Right cardiac atrium (tissue), 5 donors: Measurements from ENCODE around the gene MINDY4. TPM values are rescaled to one million over a fixed set of nuclear protein-coding genes. Genes with fewer than 3 reads are reported as not detected.
A peak's percentile ranks its signal among the peaks of the same experiment; 100 is the strongest.

Source experiments
- ATAC-seq, 2 donors: fragments of 200-7000 bp; cut with Tn5 transposase; one replicate each; pipeline versions ENCODE4 v1.8.0 to v1.9.1; 2020; ENCODE audit warnings: moderate library complexity in 2 of 2, mild to moderate bottlenecking in 1 of 2
- DNase-seq, 3 donors: peaks; one replicate each; pipeline ENCODE4 v3.0.0-alpha.2; 2020
- H3K27ac ChIP-seq: one replicate; pipeline ENCODE4 v1.5.1; 2013; ENCODE audit warnings: mild to moderate bottlenecking, low read length, control low read depth, moderate library complexity
- H3K27me3 ChIP-seq: one replicate; pipeline ENCODE4 v1.6.1; 2013; ENCODE audit not compliant: control insufficient read depth, insufficient read depth
- H3K4me1 ChIP-seq: one replicate; pipeline ENCODE4 v1.6.1; 2013; ENCODE audit warnings: low read length; ENCODE audit not compliant: control insufficient read depth, insufficient read depth
- H3K4me3 ChIP-seq: one replicate; pipeline ENCODE4 v1.5.1; 2013; ENCODE audit warnings: low read length, control low read depth
- H3K9me3 ChIP-seq: one replicate; pipeline ENCODE4 v1.6.1; 2013; ENCODE audit warnings: low read length; ENCODE audit not compliant: control insufficient read depth
- WGBS: extraction: QIAGEN DNeasy Blood & Tissue Kit; methylation state at CpG from one replicate; pipeline ENCODE4 v1.1.7; 2013; 5-methylcytosine and 5-hydroxymethylcytosine counted together
- intact Hi-C, 4 donors: fragments of 100-400 bp; cut with DNase I; formaldehyde crosslinking; loops; one replicate each; pipeline versions ENCODE4 v1.11.0 to v1.14.0; 2022 to 2023
- polyA plus RNA-seq: library from polyadenylated mRNA; stranded (reverse); fragments of 200-250 nt; gene quantifications from one replicate; pipeline ENCODE4 v1.2.3, GENCODE V29; 2013
- total RNA-seq, 4 donors: library from RNA; stranded (reverse); fragmentation: NEBNext Ultra II Directional; extraction: Animal tissue kit (Norgen Biotek cat#: 25700); gene quantifications; one replicate each; pipeline ENCODE4 v1.2.1, GENCODE V29; 2021
- donor health status: healthy with polysubstance abuse.
- donor health status: DM: no; HTN: yes; CAD: no.
- donor health status: DM: no; HTN: no; CAD: no.
- donor health status: DM: no; HTN: yes; CAD: no; lungs with severe emphysema.
- donor health status: DM: yes; HTN: yes; CAD: no.

Gene MINDY4
- total and polyA plus RNA-seq, 5 donors = 2.3 to 6.0 (median 5.2) TPM

GRCh38 chr7:30933124-30933974, 162.1 kb downstream of the MINDY4 start:
- Histone ChIP-seq H3K9me3 (no peaks in the 10 kb centered on the region), H3K4me3 (no peak overlapping the region), H3K4me1 (peaks cover 6% of the 10 kb centered on the region), H3K27me3 (no peaks in the 10 kb centered on the region), H3K27ac (no peak overlapping the region)
- WGBS = 80% methylated on average over 26 of the region's 26 CpGs
- peak in 2 of 3 donors; percentile 37 to 51 for DNase-seq
- intact Hi-C loops = no loop called here
- ATAC-seq = no peak

GRCh38 chr7:30934225-30934624, 163.0 kb downstream of the MINDY4 start:
- Histone ChIP-seq H3K27me3 (no peaks in the 10 kb centered on the region), H3K4me3 (no peak overlapping the region), H3K4me1 (peaks cover 6% of the 10 kb centered on the region), H3K9me3 (no peaks in the 10 kb centered on the region), H3K27ac (no peak overlapping the region)
- DNase-seq (peak in 1 of 3 donors; percentile 13), ATAC-seq (no peak)
- intact Hi-C loops = no loop called here
- WGBS = 96% methylated on average over 5 of the region's 5 CpGs

- ATAC-seq (no peak), DNase-seq (peak in 1 of 3 donors; percentile 47)
- 64% methylated on average over 6 of the region's 6 CpGs for WGBS
- Histone ChIP-seq H3K9me3 (no peaks in the 10 kb centered on the region), H3K4me1 (peaks cover 6% of the 10 kb centered on the region), H3K4me3 (no peak overlapping the region), H3K27ac (peak overlapping the region; percentile 18), H3K27me3 (no peaks in the 10 kb centered on the region)
- intact Hi-C loops = no loop called here
These were observed 163.7 kb downstream of the MINDY4 start for GRCh38 chr7:30934732-30935568.

GRCh38 chr7:30935569-30935877, 164.3 kb downstream of the MINDY4 start:
- 92% methylated on average over 3 of the region's 3 CpGs for WGBS

GRCh38 chr7:30936650-30937245, 165.5 kb downstream of the MINDY4 start:
- H3K27ac ChIP-seq = no peak overlapping the region
- no peak for ATAC-seq

More at GRCh38 chr7:30935569-30935877, 164.3 kb downstream of the MINDY4 start:
- Histone ChIP-seq H3K4me3 (no peak overlapping the region), H3K27me3 (no peaks in the 10 kb centered on the region), H3K27ac (no peak overlapping the region), H3K9me3 (no peaks in the 10 kb centered on the region), H3K4me1 (peaks cover 6% of the 10 kb centered on the region)
- no peak for DNase-seq
- no peak for ATAC-seq
- intact Hi-C loops = no loop called here

GRCh38 chr7:30937416-30937815, 166.2 kb downstream of the MINDY4 start:
- H3K27ac ChIP-seq = no peak overlapping the region
- intact Hi-C loops = no loop called here

More at GRCh38 chr7:30936650-30937245, 165.5 kb downstream of the MINDY4 start:
- no peaks in the 10 kb centered on the region for H3K27me3 ChIP-seq
- no peaks in the 10 kb centered on the region for H3K9me3 ChIP-seq
- no peak overlapping the region for H3K4me3 ChIP-seq
- no peaks in the 10 kb centered on the region for H3K4me1 ChIP-seq
- no peak for DNase-seq
- intact Hi-C loops = no loop called here

GRCh38 chr7:30938435-30939316, 167.5 kb downstream of the MINDY4 start:
- WGBS = 14% methylated on average over 25 of the region's 25 CpGs
- no peak overlapping the region for H3K4me3 ChIP-seq
- H3K27me3 ChIP-seq = no peaks in the 10 kb centered on the region
- no peaks in the 10 kb centered on the region for H3K4me1 ChIP-seq
- ATAC-seq (peak; percentile 86), DNase-seq (peak; percentile 81 to 95 (median 93))
- no peaks in the 10 kb centered on the region for H3K9me3 ChIP-seq
- no peak overlapping the region for H3K27ac ChIP-seq
- intact Hi-C loops = no loop called here

More at GRCh38 chr7:30937416-30937815, 166.2 kb downstream of the MINDY4 start:
- WGBS = 36% methylated on average over 3 of the region's 3 CpGs
- ATAC-seq = no peak
- Histone ChIP-seq H3K4me1 (no peaks in the 10 kb centered on the region), H3K4me3 (no peak overlapping the region), H3K9me3 (no peaks in the 10 kb centered on the region), H3K27me3 (no peaks in the 10 kb centered on the region)
- DNase-seq = no peak

GRCh38 chr7:30941582-30942323, 170.5 kb downstream of the MINDY4 start:
- intact Hi-C loops = no loop called here
- no peak for ATAC-seq

More at GRCh38 chr7:30941582-30942323, 170.5 kb downstream of the MINDY4 start:
- H3K9me3 ChIP-seq = no peaks in the 10 kb centered on the region
- DNase-seq = no peak
- no peaks in the 10 kb centered on the region for H3K27me3 ChIP-seq
- H3K4me1 ChIP-seq = no peaks in the 10 kb centered on the region
- 58% methylated on average over 8 of the region's 8 CpGs for WGBS
- H3K27ac ChIP-seq = no peak overlapping the region
- H3K4me3 ChIP-seq = no peak overlapping the region
